Kidney tubule cell (primary cell): ENCODE data around the gene VEGFA.

Source experiments
- DNase-seq: peaks from one replicate; pipeline ENCODE4 v3.0.0-alpha.2; 2018; ENCODE audit warnings: low spot score

Gene VEGFA

DNA sequence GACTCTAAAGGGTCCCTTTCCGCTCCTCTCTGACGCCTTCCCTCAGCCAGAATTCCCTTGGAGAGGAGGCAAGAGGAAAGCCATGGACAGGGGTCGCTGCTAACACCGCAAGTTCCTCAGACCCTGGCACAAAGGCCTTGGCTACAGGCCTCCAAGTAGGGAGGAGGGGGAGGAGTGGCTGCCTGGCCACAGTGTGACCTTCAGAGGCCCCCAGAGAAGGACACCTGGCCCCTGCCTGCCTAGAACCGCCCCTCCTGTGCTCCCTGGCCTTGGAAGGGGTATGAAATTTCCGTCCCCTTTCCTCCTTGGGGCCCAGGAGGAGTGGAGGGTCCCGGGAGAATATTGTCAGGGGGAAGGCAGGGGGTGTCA, 2.7 kb downstream of the VEGFA start:
- DNase-seq, result peak; percentile 19

DNA sequence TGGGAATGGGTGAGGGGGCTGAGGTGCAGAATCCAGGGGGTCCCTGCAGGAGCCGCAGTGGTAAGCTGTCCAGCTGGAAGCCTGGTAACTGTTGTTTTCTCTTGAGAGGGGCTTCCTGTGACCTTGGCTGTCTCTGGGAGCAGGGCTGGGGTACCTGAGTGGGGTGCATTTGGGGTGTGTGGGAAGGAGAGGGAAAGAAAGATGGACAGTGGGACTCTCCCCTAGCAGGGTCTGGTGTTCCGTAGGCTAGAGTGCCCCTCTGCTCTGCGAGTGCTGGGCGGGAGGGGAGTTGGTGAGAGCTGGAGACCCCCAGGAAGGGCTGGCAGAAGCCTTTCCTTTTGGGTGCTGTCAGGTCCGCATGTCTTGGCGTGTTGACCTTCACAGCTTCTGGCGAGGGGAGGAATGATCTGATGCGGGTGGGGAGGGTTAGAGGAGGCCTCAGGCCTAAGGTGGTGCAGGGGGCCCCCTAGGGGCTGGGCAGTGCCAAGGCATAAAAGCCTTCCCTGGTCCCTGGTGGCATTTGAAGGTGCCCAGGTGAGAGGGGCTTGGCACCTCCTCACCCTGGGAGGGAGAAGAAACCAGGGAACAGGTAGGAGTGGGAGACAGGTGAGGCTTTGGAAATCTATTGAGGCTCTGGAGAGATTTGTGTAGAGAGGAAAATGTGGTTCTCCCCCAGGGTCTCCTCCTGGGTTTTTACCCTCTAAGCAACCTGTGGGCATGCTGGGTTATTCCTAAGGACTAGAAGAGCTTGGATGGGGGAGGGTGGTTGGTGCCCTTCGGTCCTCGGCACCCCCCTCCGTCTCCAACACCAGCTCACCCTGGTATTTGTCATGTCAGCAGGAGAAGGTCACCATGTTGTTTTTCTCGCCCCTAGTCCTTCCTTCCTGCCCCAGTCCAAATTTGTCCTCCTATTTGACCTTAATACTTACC, 3.3 kb downstream of the VEGFA start:
- DNase-seq, result peak; percentile 75

DNA sequence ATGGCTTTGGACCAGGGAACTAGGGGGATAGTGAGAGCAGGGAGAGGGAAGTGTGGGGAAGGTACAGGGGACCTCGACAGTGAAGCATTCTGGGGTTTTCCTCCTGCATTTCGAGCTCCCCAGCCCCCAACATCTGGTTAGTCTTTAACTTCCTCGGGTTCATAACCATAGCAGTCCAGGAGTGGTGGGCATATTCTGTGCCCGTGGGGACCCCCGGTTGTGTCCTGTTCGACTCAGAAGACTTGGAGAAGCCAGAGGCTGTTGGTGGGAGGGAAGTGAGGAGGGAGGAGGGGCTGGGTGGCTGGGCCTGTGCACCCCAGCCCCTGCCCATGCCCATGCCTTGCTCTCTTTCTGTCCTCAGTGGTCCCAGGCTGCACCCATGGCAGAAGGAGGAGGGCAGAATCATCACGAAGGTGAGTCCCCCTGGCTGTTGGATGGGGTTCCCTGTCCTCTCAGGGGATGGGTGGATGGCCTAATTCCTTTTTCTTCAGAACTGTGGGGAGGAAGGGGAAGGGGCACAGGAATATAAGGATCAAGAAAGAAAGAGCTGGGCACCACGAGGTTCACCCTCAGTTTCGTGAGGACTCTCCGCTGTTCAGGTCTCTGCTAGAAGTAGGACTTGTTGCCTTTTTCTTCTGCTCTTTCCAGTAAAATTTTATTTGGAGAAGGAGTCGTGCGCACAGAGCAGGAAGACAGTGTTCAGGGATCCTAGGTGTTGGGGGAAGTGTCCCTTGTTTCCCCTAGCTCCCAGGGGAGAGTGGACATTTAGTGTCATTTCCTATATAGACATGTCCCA, 4.2 kb downstream of the VEGFA start:
- DNase-seq, result no peak

DNA sequence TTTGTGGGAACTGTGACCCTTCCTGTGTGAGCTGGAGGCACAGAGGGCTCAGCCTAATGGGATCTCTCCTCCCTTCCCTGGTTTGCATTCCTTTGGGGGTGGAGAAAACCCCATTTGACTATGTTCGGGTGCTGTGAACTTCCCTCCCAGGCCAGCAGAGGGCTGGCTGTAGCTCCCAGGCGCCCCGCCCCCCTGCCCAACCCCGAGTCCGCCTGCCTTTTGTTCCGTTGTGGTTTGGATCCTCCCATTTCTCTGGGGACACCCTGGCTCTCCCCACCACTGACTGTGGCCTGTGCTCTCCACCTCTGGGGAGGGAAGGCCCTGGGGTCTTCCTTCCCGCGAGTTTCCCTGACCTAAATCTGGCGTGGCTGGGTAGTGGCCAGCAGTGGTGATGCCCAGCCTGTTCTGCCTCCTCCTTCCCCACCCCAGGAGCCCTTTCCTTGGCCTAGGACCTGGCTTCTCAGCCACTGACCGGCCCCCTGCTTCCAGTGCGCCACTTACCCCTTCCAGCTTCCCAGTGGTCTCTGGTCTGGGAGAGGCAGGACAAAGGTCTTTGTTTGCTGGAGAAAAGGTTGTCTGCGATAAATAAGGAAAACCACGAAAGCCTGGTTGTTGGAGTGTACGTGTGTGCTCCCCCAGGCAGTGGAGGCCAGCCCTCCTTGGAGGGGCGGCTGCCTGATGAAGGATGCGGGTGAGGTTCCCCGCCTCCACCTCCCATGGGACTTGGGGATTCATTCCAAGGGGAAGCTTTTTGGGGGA, 4.9 kb downstream of the VEGFA start:
- DNase-seq, result peak; percentile 69

DNA sequence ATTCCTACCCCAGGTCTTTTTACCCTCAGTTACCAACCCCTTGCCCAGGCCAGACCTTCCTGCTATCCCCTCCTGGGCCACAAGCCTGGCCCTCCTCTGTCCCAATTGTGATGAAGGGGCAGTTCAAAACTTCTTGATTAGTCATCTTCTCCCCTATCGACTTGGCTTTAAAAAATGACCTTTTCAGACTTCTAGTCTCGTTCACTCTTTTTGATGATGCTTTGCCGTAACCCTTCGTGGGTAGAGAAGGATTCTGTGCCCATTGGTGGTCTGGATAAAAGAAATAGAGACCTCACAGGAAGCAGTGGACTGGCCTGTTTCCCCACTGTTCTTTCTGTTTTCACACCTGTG, 5.5 kb downstream of the VEGFA start:
- DNase-seq, result no peak

DNA sequence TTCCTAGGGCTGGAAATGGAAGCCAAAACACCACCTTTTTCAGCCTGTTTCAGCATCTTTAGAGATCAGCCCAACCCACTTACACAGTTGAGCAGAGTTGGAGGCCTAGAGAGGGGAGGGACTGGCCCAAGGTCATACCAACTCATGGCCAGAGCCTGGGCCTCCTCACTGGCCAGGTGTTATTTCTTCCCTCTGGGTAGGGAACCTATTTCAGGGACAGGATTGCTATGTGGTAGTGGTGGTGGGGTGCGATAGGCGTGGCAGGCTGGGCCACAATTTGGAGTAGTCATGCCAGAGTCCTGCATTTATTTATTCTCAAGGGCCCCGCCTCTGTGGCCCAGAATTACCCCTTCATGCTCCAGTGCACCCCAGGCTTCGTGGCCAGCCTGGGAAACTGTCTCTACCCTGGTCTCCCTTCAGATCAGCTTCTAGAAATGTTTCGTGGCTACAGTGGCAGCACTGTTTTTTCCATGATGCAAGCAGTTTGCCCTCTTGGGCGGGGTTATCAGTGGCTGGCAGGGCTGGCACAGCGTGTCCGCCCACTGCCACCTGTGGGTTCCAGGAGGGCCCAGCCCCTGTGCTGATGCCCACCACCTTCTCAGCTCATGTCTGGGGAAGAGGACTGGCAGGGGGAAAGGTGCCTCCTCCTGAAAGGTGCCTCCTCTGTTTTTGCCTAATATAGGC, 6.2 kb downstream of the VEGFA start:
- DNase-seq, result peak; percentile 64

DNA sequence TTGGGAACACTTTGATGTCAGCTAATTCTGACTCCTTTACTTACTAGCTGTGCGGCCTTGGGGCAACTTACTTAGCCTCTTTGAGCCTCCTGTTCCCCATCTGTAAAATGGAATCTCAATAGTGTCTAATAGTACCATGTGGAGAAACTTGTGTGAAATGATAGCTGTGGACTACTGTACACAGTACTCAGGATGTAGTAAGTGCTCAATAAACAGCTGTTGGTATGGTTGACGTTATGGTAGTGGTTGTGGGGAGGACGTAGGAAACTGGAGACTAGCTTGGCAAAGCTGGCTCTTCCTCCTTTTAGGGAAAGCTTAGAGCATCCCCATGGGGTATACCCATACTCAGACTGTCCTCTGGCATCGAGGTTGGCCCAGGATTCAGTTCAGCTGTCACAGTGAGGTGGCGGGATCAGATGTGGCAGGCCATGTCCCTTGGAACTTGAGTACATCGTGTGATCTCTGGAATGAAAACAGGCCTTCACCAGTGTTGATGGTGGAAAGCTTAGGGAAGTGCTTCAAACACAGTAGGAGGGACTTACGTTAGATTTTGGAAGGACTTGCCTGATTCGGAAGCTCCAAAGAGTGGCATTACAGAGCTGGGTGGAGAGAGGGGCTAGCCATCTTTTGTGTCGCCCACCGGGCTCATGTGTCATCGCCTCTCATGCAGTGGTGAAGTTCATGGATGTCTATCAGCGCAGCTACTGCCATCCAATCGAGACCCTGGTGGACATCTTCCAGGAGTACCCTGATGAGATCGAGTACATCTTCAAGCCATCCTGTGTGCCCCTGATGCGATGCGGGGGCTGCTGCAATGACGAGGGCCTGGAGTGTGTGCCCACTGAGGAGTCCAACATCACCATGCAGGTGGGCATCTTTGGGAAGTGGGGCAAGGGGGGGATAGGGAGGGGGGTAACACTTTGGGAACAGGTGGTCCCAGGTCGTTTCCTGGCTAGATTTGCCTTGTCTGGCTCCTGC, 7.1 kb downstream of the VEGFA start:
- DNase-seq, result no peak

DNA sequence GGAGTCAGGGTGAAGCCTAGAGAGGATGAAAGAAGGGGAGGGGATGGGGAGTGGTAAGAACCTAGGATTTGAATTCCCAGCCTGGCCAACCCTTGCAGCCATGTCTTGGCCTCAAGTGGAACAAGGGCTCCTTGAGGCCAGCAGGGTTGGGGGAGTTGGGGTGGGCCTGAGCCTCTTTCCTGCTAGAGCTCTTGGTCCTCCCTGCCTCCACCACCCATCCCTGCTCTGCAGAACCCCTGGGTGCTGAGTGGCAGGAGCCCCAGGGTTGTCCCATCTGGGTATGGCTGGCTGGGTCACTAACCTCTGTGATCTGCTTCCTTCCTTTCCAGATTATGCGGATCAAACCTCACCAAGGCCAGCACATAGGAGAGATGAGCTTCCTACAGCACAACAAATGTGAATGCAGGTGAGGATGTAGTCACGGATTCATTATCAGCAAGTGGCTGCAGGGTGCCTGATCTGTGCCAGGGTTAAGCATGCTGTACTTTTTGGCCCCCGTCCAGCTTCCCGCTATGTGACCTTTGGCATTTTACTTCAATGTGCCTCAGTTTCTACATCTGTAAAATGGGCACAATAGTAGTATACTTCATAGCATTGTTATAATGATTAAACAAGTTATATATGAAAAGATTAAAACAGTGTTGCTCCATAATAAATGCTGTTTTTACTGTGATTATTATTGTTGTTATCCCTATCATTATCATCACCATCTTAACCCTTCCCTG, 8.3 kb downstream of the VEGFA start:
- no peak for DNase-seq

DNA sequence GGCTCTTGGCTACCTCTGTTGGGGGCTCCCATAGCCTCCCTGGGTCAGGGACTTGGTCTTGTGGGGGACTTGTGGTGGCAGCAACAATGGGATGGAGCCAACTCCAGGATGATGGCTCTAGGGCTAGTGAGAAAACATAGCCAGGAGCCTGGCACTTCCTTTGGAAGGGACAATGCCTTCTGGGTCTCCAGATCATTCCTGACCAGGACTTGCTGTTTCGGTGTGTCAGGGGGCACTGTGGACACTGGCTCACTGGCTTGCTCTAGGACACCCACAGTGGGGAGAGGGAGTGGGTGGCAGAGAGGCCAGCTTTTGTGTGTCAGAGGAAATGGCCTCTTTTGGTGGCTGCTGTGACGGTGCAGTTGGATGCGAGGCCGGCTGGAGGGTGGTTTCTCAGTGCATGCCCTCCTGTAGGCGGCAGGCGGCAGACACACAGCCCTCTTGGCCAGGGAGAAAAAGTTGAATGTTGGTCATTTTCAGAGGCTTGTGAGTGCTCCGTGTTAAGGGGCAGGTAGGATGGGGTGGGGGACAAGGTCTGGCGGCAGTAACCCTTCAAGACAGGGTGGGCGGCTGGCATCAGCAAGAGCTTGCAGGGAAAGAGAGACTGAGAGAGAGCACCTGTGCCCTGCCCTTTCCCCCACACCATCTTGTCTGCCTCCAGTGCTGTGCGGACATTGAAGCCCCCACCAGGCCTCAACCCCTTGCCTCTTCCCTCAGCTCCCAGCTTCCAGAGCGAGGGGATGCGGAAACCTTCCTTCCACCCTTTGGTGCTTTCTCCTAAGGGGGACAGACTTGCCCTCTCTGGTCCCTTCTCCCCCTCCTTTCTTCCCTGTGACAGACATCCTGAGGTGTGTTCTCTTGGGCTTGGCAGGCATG, 9.2 kb downstream of the VEGFA start:
- no peak for DNase-seq

DNA sequence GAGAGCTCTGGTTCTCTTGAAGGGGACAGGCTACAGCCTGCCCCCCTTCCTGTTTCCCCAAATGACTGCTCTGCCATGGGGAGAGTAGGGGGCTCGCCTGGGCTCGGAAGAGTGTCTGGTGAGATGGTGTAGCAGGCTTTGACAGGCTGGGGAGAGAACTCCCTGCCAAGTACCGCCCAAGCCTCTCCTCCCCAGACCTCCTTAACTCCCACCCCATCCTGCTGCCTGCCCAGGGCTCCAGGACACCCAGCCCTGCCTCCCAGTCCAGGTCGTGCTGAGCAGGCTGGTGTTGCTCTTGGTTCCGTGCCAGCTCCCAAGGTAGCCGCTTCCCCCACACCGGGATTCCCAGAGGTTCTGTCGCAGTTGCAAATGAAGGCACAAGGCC, 9.8 kb downstream of the VEGFA start:
- peak; percentile 68 for DNase-seq

DNA sequence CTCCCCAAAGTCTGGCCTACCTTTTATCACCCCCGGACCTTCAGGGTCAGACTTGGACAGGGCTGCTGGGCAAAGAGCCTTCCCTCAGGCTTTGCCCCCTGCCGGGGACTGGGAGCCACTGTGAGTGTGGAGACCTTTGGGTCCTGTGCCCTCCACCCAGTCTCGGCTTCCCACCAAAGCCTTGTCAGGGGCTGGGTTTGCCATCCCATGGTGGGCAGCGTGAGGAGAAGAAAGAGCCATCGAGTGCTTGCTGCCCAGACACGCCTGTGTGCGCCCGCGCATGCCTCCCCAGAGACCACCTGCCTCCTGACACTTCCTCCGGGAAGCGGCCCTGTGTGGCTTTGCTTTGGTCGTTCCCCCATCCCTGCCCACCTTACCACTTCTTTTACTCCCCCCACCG, 10.3 kb downstream of the VEGFA start:
- DNase-seq, result no peak

DNA sequence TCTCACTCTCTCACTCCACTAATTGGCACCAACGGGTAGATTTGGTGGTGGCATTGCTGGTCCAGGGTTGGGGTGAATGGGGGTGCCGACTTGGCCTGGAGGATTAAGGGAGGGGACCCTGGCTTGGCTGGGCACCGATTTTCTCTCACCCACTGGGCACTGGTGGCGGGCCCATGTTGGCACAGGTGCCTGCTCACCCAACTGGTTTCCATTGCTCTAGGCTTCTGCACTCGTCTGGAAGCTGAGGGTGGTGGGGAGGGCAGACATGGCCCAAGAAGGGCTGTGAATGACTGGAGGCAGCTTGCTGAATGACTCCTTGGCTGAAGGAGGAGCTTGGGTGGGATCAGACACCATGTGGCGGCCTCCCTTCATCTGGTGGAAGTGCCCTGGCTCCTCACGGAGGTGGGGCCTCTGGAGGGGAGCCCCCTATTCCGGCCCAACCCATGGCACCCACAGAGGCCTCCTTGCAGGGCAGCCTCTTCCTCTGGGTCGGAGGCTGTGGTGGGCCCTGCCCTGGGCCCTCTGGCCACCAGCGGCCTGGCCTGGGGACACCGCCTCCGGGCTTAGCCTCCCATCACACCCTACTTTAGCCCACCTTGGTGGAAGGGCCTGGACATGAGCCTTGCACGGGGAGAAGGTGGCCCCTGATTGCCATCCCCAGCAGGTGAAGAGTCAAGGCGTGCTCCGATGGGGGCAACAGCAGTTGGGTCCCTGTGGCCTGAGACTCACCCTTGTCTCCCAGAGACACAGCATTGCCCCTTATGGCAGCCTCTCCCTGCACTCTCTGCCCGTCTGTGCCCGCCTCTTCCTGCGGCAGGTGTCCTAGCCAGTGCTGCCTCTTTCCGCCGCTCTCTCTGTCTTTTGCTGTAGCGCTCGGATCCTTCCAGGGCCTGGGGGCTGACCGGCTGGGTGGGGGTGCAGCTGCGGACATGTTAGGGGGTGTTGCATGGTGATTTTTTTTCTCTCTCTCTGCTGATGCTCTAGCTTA, 11.2 kb downstream of the VEGFA start:
- DNase-seq, result no peak

DNA sequence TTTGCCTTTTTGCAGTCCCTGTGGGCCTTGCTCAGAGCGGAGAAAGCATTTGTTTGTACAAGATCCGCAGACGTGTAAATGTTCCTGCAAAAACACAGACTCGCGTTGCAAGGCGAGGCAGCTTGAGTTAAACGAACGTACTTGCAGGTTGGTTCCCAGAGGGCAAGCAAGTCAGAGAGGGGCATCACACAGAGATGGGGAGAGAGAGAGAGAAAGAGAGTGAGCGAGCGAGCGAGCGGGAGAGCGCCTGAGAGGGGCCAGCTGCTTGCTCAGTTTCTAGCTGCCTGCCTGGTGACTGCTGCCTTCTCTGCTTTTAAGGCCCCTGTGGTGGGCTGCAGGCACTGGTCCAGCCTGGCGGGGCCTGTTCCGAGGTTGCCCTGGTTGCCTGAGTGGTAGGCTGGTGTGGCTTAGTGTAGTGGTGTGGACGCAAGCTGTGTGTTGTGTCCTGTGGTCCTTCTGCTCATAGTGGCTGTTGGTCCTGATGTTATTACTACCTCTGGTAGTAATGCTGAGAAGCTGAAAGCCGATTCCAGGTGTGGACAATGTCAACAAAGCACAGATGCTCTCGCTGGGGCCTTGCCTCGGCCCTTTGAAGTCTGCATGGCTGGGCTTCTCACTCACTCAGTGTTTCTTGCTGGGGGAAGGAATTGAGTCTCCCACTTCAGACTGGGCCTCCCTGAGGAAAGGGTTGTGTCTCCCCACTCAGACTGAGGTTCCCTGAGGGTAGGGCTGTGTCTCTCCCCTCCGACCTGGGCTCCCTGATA, 12.1 kb downstream of the VEGFA start:
- DNase-seq, result no peak

DNA sequence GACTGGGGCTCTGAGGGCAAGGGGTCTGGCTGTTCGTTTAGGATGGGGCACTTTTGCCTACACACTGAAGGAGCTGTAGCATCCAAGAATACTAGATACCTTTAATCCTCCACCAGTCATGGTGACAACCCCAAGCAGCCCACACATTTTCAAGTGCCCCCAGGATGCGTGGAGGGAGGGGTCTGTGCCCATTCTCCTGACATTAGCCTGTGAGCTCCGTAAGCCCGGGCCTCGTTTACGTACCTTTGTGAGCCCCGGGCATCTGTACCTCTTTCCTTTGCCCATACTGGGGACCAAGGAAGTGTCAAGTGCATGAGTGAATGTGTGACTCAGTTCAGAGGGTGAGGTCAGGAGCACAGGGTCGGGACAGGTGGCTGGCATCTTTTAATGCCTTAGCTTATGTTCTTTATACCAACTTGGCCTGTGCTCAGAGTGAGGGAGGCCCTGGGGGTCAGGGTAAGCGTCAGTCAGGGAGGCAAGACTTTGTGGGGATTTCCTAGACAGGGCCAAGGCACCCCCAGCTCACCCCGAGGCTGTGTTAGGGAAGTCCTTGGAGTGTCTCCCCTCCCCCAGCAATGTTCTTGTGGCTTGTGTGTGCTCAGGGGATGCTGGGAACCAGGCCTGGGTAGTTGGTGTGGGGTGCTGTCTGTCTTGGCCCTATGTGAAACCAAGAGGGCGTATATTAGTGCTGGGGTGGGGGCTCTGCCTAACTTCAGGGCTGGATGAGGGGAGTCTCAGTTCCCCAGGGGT, 12.9 kb downstream of the VEGFA start:
- DNase-seq, result peak; percentile 38

DNA sequence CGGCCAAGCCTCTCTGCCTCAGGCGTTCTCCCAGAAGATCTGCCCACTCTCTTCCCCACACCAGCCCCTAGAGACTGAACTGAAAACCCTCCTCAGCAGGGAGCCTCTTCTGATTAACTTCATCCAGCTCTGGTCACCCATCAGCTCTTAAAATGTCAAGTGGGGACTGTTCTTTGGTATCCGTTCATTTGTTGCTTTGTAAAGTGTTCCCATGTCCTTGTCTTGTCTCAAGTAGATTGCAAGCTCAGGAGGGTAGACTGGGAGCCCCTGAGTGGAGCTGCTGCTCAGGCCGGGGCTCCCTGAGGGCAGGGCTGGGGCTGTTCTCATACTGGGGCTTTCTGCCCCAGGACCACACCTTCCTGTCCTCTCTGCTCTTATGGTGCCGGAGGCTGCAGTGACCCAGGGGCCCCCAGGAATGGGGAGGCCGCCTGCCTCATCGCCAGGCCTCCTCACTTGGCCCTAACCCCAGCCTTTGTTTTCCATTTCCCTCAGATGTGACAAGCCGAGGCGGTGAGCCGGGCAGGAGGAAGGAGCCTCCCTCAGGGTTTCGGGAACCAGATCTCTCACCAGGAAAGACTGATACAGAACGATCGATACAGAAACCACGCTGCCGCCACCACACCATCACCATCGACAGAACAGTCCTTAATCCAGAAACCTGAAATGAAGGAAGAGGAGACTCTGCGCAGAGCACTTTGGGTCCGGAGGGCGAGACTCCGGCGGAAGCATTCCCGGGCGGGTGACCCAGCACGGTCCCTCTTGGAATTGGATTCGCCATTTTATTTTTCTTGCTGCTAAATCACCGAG, 14.2 kb downstream of the VEGFA start:
- DNase-seq, result no peak
